A549 (cell line): ENCODE data around the gene RUSC1.

ENCODE experiments used
- BHLHE40 ChIP-seq: IDR thresholded peaks from 2 replicates; pipeline ENCODE4 v1.6.1; 2012; ENCODE audit warnings: low read depth, low read length, inconsistent platforms
- CTCF ChIP-seq: fragments of >200 bp; sonication (Bioruptor Twin); formaldehyde crosslinking; IDR thresholded peaks from 3 replicates; pipeline ENCODE4 v1.5.1; 2016
- EHMT2 ChIP-seq: fragments of 200-600 bp; sonication (generic); IDR thresholded peaks from 2 replicates; pipeline ENCODE4 v1.6.1; 2016; ENCODE audit warnings: antibody characterized with exemption, low read depth, mild to moderate bottlenecking, moderate library complexity
- HDAC2 ChIP-seq: fragments of 200-600 bp; sonication (generic); IDR thresholded peaks from 2 replicates; pipeline ENCODE4 v1.6.1; 2016
- JUN ChIP-seq, 2 experiments: fragments of >200 bp; sonication (Bioruptor Twin); formaldehyde crosslinking; IDR thresholded peaks; 2 replicates in 1 of 2; 3 replicates in 1 of 2; pipeline ENCODE4 v1.6.1; 2016 to 2017
- PBX3 ChIP-seq: IDR thresholded peaks from 2 replicates; pipeline ENCODE4 v1.6.1; 2012
- RAD21 ChIP-seq, 2 experiments: fragments of >200 bp in 1 of 2; sonication (Bioruptor Twin) in 1 of 2; formaldehyde crosslinking in 1 of 2; IDR thresholded peaks in 1 of 2; conservative IDR thresholded peaks in 1 of 2; 2 replicates in 1 of 2; 3 replicates in 1 of 2; pipeline ENCODE4 v1.6.1; 2012 to 2018; ENCODE audit warnings: inconsistent platforms in 1 of 2
- RFX5 ChIP-seq: fragments of 450-650 bp; IDR thresholded peaks from 2 replicates; pipeline ENCODE4 v1.7.1; 2014; ENCODE audit warnings: antibody characterized with exemption, mild to moderate bottlenecking, moderate library complexity
- TF ChIP-seq, protein P1 (sequence below): fragments of 450-650 bp; IDR thresholded peaks from 2 replicates; pipeline ENCODE4 v1.6.1; 2014; ENCODE audit warnings: antibody characterized with exemption
- TF ChIP-seq, protein P2 (sequence below): fragments of 250-450 bp; sonication (Bioruptor Pico); IDR thresholded peaks from 2 replicates; pipeline ENCODE4 v1.5.0; 2021; ENCODE audit warnings: mild to moderate bottlenecking, moderate library complexity, borderline replicate concordance
- TF ChIP-seq, protein P3 (sequence below): fragments of 200-600 bp; sonication (generic); IDR thresholded peaks from 2 replicates; pipeline ENCODE4 v1.6.1; 2016; ENCODE audit warnings: antibody characterized with exemption, mild to moderate bottlenecking, moderate library complexity
- TF ChIP-seq, protein P4 (sequence below): fragments of >200 bp; sonication (Bioruptor Twin); formaldehyde crosslinking; IDR thresholded peaks from 3 replicates; pipeline ENCODE4 v1.6.1; 2016

DNA sequence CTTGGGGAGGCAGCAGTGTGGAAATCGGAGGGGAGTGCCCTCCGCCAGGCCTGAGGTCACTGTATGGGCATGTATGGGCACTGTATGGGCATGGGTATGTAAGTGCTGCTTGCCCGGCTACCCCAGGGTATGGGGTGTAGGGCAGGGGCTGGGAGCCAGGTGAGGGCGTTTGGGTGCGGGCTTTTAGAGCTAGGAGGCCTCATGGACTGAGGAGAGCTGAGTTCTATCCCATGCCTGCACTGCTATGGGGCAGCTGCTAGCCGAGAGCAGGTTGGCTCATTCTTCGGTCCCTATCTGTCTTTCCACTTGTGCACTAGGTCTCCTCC is 24.8 kb upstream of the RUSC1 start:
- TF ChIP-seq, protein P1, sequence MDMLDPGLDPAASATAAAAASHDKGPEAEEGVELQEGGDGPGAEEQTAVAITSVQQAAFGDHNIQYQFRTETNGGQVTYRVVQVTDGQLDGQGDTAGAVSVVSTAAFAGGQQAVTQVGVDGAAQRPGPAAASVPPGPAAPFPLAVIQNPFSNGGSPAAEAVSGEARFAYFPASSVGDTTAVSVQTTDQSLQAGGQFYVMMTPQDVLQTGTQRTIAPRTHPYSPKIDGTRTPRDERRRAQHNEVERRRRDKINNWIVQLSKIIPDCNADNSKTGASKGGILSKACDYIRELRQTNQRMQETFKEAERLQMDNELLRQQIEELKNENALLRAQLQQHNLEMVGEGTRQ = no peak
- TF ChIP-seq, protein P2, sequence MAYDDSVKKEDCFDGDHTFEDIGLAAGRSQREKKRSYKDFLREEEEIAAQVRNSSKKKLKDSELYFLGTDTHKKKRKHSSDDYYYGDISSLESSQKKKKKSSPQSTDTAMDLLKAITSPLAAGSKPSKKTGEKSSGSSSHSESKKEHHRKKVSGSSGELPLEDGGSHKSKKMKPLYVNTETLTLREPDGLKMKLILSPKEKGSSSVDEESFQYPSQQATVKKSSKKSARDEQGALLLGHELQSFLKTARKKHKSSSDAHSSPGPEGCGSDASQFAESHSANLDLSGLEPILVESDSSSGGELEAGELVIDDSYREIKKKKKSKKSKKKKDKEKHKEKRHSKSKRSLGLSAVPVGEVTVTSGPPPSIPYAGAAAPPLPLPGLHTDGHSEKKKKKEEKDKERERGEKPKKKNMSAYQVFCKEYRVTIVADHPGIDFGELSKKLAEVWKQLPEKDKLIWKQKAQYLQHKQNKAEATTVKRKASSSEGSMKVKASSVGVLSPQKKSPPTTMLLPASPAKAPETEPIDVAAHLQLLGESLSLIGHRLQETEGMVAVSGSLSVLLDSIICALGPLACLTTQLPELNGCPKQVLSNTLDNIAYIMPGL = no peak
- TF ChIP-seq CTCF (no peak), EHMT2 (no peak), PBX3 (no peak), RFX5 (no peak), BHLHE40 (no peak), HDAC2 (no peak), JUN (IDR thresholded peaks at IDR 0.05) (no peak), RAD21 (conservative IDR thresholded peaks at IDR 0.05 in 1 of 2, IDR thresholded peaks at IDR 0.05 in 1 of 2) (no peak)
- TF ChIP-seq, protein P3, sequence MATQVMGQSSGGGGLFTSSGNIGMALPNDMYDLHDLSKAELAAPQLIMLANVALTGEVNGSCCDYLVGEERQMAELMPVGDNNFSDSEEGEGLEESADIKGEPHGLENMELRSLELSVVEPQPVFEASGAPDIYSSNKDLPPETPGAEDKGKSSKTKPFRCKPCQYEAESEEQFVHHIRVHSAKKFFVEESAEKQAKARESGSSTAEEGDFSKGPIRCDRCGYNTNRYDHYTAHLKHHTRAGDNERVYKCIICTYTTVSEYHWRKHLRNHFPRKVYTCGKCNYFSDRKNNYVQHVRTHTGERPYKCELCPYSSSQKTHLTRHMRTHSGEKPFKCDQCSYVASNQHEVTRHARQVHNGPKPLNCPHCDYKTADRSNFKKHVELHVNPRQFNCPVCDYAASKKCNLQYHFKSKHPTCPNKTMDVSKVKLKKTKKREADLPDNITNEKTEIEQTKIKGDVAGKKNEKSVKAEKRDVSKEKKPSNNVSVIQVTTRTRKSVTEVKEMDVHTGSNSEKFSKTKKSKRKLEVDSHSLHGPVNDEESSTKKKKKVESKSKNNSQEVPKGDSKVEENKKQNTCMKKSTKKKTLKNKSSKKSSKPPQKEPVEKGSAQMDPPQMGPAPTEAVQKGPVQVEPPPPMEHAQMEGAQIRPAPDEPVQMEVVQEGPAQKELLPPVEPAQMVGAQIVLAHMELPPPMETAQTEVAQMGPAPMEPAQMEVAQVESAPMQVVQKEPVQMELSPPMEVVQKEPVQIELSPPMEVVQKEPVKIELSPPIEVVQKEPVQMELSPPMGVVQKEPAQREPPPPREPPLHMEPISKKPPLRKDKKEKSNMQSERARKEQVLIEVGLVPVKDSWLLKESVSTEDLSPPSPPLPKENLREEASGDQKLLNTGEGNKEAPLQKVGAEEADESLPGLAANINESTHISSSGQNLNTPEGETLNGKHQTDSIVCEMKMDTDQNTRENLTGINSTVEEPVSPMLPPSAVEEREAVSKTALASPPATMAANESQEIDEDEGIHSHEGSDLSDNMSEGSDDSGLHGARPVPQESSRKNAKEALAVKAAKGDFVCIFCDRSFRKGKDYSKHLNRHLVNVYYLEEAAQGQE = no peak
- TF ChIP-seq, protein P4, sequence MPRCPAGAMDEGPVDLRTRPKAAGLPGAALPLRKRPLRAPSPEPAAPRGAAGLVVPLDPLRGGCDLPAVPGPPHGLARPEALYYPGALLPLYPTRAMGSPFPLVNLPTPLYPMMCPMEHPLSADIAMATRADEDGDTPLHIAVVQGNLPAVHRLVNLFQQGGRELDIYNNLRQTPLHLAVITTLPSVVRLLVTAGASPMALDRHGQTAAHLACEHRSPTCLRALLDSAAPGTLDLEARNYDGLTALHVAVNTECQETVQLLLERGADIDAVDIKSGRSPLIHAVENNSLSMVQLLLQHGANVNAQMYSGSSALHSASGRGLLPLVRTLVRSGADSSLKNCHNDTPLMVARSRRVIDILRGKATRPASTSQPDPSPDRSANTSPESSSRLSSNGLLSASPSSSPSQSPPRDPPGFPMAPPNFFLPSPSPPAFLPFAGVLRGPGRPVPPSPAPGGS = no peak
